ENCODE data around the gene MSI2. TPM values are rescaled to one million over a fixed set of nuclear protein-coding genes. Genes with fewer than 3 reads are reported as not detected.
A peak's percentile ranks its signal among the peaks of the same experiment; 100 is the strongest.

MSI2 gene
- total RNA-seq, 2 donors from 2014 or later: 30.1 to 41.1 TPM

DNA sequence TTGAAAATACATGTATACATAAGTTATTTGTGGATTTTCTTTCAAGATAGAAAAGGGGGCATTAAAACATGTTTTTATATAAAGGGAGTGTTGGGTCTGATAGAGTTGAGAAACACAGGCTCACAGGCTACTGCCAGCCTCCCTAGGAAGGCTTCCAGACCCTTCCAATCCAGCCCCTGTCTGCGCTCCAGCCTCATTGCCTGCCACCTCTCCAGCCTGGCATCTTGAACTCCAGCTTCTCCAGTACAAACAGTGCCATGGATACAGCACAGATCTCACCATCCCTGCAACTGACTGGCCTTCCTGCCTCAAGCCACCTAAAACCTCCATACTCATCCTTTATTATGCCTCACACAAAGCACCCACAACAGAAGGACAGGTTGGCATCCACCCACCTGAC, 448.1 kb downstream of the MSI2 start:
- H3K36me3 ChIP-seq: no peaks in the 10 kb centered on the region
- DNase-seq (ENCODE audit: low spot score): peak; percentile 38

DNA sequence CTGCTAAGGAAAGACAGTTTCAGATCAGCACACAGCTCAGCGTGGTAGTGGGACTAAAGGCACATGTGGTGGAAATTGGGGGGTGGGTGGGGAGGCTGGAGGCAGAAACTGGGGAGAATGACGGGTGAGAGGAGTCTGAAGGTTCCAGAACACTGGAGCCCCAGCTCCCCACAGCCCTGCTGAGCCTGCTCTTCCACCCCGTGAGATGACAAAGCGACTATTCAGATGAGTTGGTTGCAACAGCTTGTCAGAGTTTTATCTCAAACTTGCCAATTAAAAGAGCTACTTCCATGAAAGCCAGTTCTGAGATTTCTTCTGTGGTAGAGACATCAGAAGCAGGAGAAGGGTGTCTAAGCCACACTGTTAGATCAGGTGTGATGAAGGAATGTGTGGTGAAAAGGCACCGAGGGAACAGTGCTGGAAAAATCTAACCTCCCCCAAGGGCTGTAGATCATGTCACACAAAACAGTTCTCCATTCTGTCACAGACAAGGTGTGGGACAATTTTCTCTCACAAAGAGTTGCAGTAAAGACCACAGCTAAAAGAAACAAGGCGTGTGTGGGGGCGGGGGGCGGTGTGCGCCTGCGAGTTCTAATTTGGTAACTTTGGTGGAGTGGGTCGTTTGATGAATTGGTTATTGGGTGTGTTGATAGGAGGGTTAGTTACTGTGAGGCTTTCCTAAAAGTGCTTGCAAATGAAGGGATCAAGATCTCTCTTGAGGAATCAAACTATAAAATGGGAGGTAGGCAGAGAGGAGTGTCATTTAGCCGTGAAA, 449.8 kb downstream of the MSI2 start:
- H3K4me3 ChIP-seq: no peak overlapping the region
- DNase-seq (ENCODE audit: low spot score): peak; percentile 7
- peaks cover 0 to 10% of the 10 kb centered on the region in 2 donors for H3K4me1 ChIP-seq
- H3K36me3 ChIP-seq: no peaks in the 10 kb centered on the region
- H3K27me3 ChIP-seq: no peaks in the 10 kb centered on the region
- TF ChIP-seq CTCF (IDR thresholded peaks at IDR 0.05): no peak
- H3K27ac ChIP-seq: no peak overlapping the region
- H3K9me3 ChIP-seq: no peaks in the 10 kb centered on the region

More for the DNA sequence above, 448.1 kb downstream of the MSI2 start:
- no peaks in the 10 kb centered on the region for H3K9me3 ChIP-seq
- no peak overlapping the region for H3K27ac ChIP-seq
- H3K4me1 ChIP-seq: peaks cover 0 to 10% of the 10 kb centered on the region in 2 donors
- no peak for TF ChIP-seq CTCF (IDR thresholded peaks at IDR 0.05)
- no peaks in the 10 kb centered on the region for H3K27me3 ChIP-seq
- H3K4me3 ChIP-seq: no peak overlapping the region

GRCh38 chr17:57706761-57707160, 450.4 kb downstream of the MSI2 start:
- no peak overlapping the region for H3K4me3 ChIP-seq
- no peaks in the 10 kb centered on the region for H3K9me3 ChIP-seq
- DNase-seq (ENCODE audit: low spot score): peak; percentile 34
- no peaks in the 10 kb centered on the region for H3K36me3 ChIP-seq
- peaks cover 0 to 10% of the 10 kb centered on the region in 2 donors for H3K4me1 ChIP-seq
- TF ChIP-seq CTCF (IDR thresholded peaks at IDR 0.05): no peak
- H3K27ac ChIP-seq: no peak overlapping the region
- no peaks in the 10 kb centered on the region for H3K27me3 ChIP-seq

DNA sequence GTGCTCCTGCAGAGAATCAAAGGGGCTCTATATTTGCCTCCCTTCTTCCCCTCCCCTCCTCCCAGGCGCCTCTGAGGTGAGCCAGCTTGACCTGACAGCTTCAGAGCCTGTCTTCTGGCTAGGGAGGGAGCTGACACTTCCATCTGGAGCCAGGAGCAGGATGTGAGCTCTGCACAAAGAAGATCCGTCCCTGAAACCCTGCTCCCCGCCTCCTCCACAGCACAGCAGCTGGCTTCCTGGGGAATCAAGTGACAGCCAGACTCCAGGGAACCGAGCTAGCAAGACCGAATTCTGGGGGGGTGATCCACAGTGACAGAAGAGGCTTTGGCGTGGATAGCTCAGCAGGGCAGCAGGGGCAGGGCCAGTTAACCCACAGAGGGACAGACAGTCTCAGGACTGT, 451.6 kb downstream of the MSI2 start:
- Histone ChIP-seq H3K27me3 (no peaks in the 10 kb centered on the region), H3K27ac (no peak overlapping the region), H3K4me1 (peaks cover 0 to 10% of the 10 kb centered on the region in 2 donors), H3K36me3 (no peaks in the 10 kb centered on the region), H3K4me3 (no peak overlapping the region), H3K9me3 (no peaks in the 10 kb centered on the region)
- no peak for TF ChIP-seq CTCF (IDR thresholded peaks at IDR 0.05)
- peak; percentile 55 for DNase-seq (ENCODE audit: low spot score)

DNA sequence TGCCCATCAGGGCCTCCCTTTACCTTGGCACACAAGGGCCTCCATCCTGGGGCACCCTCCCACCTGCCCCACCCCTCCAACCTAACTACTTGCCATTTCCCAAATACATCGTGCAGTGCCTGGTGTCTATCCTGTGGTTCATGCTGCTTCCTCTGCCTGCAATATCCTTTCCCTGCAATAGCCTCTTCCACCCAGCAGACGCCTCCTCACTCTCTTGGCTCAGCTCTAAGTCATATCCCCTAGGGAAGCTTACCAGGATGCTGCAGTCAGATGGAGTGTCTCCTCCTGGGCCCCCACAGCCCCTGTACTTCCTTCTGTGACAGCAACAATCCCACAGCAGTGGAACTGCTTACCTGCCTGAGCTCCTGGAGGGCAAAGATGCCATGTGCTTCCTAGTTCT, 452.1 kb downstream of the MSI2 start:
- no peak overlapping the region for H3K27ac ChIP-seq
- no peaks in the 10 kb centered on the region for H3K36me3 ChIP-seq
- no peak overlapping the region for H3K4me3 ChIP-seq
- no peaks in the 10 kb centered on the region for H3K27me3 ChIP-seq
- H3K4me1 ChIP-seq: peaks cover 0 to 10% of the 10 kb centered on the region in 2 donors
- no peak for TF ChIP-seq CTCF (IDR thresholded peaks at IDR 0.05)
- no peaks in the 10 kb centered on the region for H3K9me3 ChIP-seq
- peak; percentile 11 for DNase-seq (ENCODE audit: low spot score)

DNA sequence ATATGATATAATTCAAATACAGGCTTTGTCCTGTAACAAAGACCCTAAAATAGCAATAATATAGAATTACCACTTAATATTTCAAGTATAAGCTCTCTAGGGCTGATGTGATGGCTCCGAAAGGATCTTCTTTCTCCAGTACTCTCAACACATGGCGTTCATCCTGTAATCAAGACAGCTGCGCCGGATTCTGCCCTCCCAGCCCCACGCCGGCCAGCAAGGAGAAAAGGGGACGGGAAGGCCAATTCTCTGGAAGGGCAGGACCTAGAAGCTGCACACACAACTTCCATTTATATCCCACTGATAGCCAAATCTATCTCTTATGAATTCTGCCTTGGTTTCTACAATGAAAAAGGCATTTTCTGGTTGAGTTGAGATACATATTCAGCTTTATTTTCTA, 456.8 kb downstream of the MSI2 start:
- Histone ChIP-seq H3K4me3 (no peak overlapping the region), H3K4me1 (peaks cover 0 to 9% of the 10 kb centered on the region in 2 donors), H3K27ac (no peak overlapping the region), H3K36me3 (no peaks in the 10 kb centered on the region), H3K9me3 (no peaks in the 10 kb centered on the region), H3K27me3 (no peaks in the 10 kb centered on the region)
- TF ChIP-seq CTCF (IDR thresholded peaks at IDR 0.05): no peak
- DNase-seq (ENCODE audit: low spot score): no peak

Measured in right atrium auricular region (tissue), 2 donors.